Neuronal stem cell (in vitro differentiated cells): ENCODE measurements around the gene DFFA.

Experiments
- DNase-seq: peaks from one replicate; pipeline ENCODE4 v3.0.0-alpha.2; 2013; ENCODE audit warnings: low spot score
- H2AFZ ChIP-seq: one replicate; pipeline ENCODE4 v1.6.1; 2013; ENCODE audit warnings: mild to moderate bottlenecking, low read length, inconsistent platforms
- H2AK5ac ChIP-seq: 2 replicates; pipeline ENCODE4 v1.6.1; 2013; ENCODE audit warnings: low read depth, mild to moderate bottlenecking, inconsistent platforms, low read length, moderate library complexity, mixed read lengths
- H2BK120ac ChIP-seq: 2 replicates; pipeline ENCODE4 v1.6.1; 2013; ENCODE audit warnings: low read depth, mild to moderate bottlenecking, inconsistent platforms, low read length, moderate library complexity, mixed read lengths
- H2BK12ac ChIP-seq: one replicate; pipeline ENCODE4 v1.6.1; 2013; ENCODE audit warnings: low read length, inconsistent platforms
- H2BK15ac ChIP-seq: 2 replicates; pipeline ENCODE4 v1.6.1; 2013; ENCODE audit warnings: mild to moderate bottlenecking, low read length, inconsistent platforms, mixed read lengths
- H2BK5ac ChIP-seq: one replicate; pipeline ENCODE4 v1.6.1; 2013; ENCODE audit warnings: inconsistent platforms, mild to moderate bottlenecking, low read length, moderate library complexity
- H3K14ac ChIP-seq: one replicate; pipeline ENCODE4 v1.6.1; 2013; ENCODE audit warnings: low read length, inconsistent platforms
- H3K18ac ChIP-seq: 2 replicates; pipeline ENCODE4 v1.6.1; 2013; ENCODE audit warnings: low read length, inconsistent platforms
- H3K23ac ChIP-seq: 2 replicates; pipeline ENCODE4 v1.6.1; 2013; ENCODE audit warnings: low read depth, mild to moderate bottlenecking, mixed read lengths, low read length, inconsistent platforms; ENCODE audit not compliant: poor library complexity
- H3K27ac ChIP-seq: replicated peaks from 3 replicates; pipeline ENCODE4 v1.5.1; 2013; ENCODE audit warnings: low read length, inconsistent platforms
- H3K27me3 ChIP-seq, 3 experiments: 2 replicates each; pipeline ENCODE4 v1.6.1; 2013; ENCODE audit warnings: low read length in 3 of 3, mild to moderate bottlenecking in 2 of 3, inconsistent platforms in 1 of 3, low read depth in 1 of 3, mixed read lengths in 1 of 3, moderate library complexity in 1 of 3; ENCODE audit not compliant: control insufficient read depth in 3 of 3, insufficient read depth in 3 of 3
- H3K36me3 ChIP-seq, 2 donors: replicated peaks in 1 of 2; 2 replicates each; pipeline ENCODE4 v1.6.1; 2013; ENCODE audit warnings: low read length in 2 of 2; ENCODE audit not compliant: control insufficient read depth in 2 of 2, insufficient read depth in 2 of 2
- H3K4ac ChIP-seq: 2 replicates; pipeline ENCODE4 v1.6.1; 2013; ENCODE audit warnings: inconsistent platforms, mild to moderate bottlenecking, low read length, moderate library complexity
- H3K4me1 ChIP-seq, 2 donors: 1 replicate in 1 of 2; 2 replicates in 1 of 2; pipeline ENCODE4 v1.6.1; 2013; ENCODE audit warnings: low read length in 2 of 2, low read depth in 1 of 2; ENCODE audit not compliant: control insufficient read depth in 2 of 2, insufficient read depth in 1 of 2
- H3K4me2 ChIP-seq: one replicate; pipeline ENCODE4 v1.6.1; 2013; ENCODE audit warnings: mild to moderate bottlenecking, low read length, inconsistent platforms; ENCODE audit not compliant: insufficient read depth, poor library complexity, severe bottlenecking
- H3K4me3 ChIP-seq, 2 donors: 2 replicates each; pipeline ENCODE4 v1.5.1; 2013; ENCODE audit warnings: low read length in 2 of 2, mild to moderate bottlenecking in 2 of 2, inconsistent platforms in 1 of 2, moderate library complexity in 1 of 2
- H3K79me1 ChIP-seq: one replicate; pipeline ENCODE4 v1.6.1; 2013; ENCODE audit warnings: low read depth, mild to moderate bottlenecking, inconsistent platforms, low read length, moderate library complexity
- H3K9ac ChIP-seq: one replicate; pipeline ENCODE4 v1.6.1; 2013; ENCODE audit warnings: mild to moderate bottlenecking, low read depth, low read length, inconsistent platforms; ENCODE audit not compliant: poor library complexity
- H3K9me3 ChIP-seq, 2 donors: replicated peaks in 1 of 2; 2 replicates each; pipeline versions ENCODE3 to v1.6.1; 2013; ENCODE audit warnings: low read length in 2 of 2, mild to moderate bottlenecking in 2 of 2, inconsistent platforms in 1 of 2, low read depth in 1 of 2, mixed read lengths in 1 of 2, moderate library complexity in 1 of 2; ENCODE audit not compliant: control insufficient read depth in 2 of 2, insufficient read depth in 1 of 2
- H4K8ac ChIP-seq: one replicate; pipeline ENCODE4 v1.6.1; 2013; ENCODE audit warnings: low read depth, mild to moderate bottlenecking, inconsistent platforms, low read length, moderate library complexity
- H4K91ac ChIP-seq: one replicate; pipeline ENCODE4 v1.6.1; 2013; ENCODE audit warnings: low read length, low read depth, mild to moderate bottlenecking, inconsistent platforms; ENCODE audit not compliant: poor library complexity
- WGBS, 2 donors: extraction: QIAGEN DNeasy Blood & Tissue Kit; methylation state at CpG; one replicate each; pipeline ENCODE4 v1.1.7; 2013; ENCODE audit warnings: missing lambda C conversion rate in 2 of 2, mixed read lengths in 1 of 2; ENCODE audit not compliant: insufficient read length in 2 of 2, insufficient replicate concordance in 1 of 2; ENCODE audit errors: extremely low coverage in 2 of 2; 5-methylcytosine and 5-hydroxymethylcytosine counted together

The DFFA gene

GRCh38 chr1:10502206-10502605 is 29.9 kb upstream of the DFFA start:
- no peak overlapping the region for H2AK5ac ChIP-seq
- no peak overlapping the region for H3K4me2 ChIP-seq
- peaks cover 5 to 6% of the 10 kb centered on the region in 2 donors for H3K4me1 ChIP-seq
- H3K14ac ChIP-seq, result no peak overlapping the region
- peaks cover 2% of the 10 kb centered on the region for H3K79me1 ChIP-seq
- H3K27me3 ChIP-seq, result no peaks in the 10 kb centered on the region
- H3K18ac ChIP-seq, result no peak overlapping the region
- H3K36me3 ChIP-seq, result peaks cover 0 to 3% of the 10 kb centered on the region in 2 donors
- no peak overlapping the region for H4K8ac ChIP-seq
- H3K9ac ChIP-seq, result no peak overlapping the region
- no peak overlapping the region for H3K4me3 ChIP-seq
- DNase-seq, result no peak
- no peak overlapping the region for H2BK120ac ChIP-seq
- no peaks in the 10 kb centered on the region for H3K9me3 ChIP-seq
- H3K23ac ChIP-seq, result no peak overlapping the region
- no peak overlapping the region for H2AFZ ChIP-seq
- H3K4ac ChIP-seq, result no peak overlapping the region
- H2BK12ac ChIP-seq, result no peak overlapping the region
- WGBS, 2 donors, result no CpG with 5 or more reads among the region's 5 CpGs
- no peak overlapping the region for H2BK5ac ChIP-seq
- H4K91ac ChIP-seq, result no peak overlapping the region
- no peak overlapping the region for H2BK15ac ChIP-seq
- no peak overlapping the region for H3K27ac ChIP-seq

- Histone ChIP-seq H3K27me3 (no peaks in the 10 kb centered on the region), H4K91ac (no peak overlapping the region), H3K4ac (no peak overlapping the region), H3K23ac (no peak overlapping the region), H2BK120ac (no peak overlapping the region), H2AK5ac (no peak overlapping the region), H3K79me1 (peaks cover 2% of the 10 kb centered on the region), H3K18ac (no peak overlapping the region), H3K27ac (no peak overlapping the region), H3K9me3 (no peaks in the 10 kb centered on the region), H3K36me3 (peaks cover 5 to 12% of the 10 kb centered on the region in 2 donors), H3K4me2 (no peak overlapping the region), H3K14ac (no peak overlapping the region), H2BK12ac (no peak overlapping the region), H3K4me1 (peaks cover 11% of the 10 kb centered on the region in 2 donors), H4K8ac (no peak overlapping the region), H2AFZ (no peak overlapping the region), H2BK5ac (no peak overlapping the region), H2BK15ac (no peak overlapping the region), H3K4me3 (no peak overlapping the region), H3K9ac (no peak overlapping the region)
- DNase-seq, result no peak
- WGBS, 2 donors, result no CpG with 5 or more reads among the region's 8 CpGs
These were observed 25.9 kb upstream of the DFFA start for GRCh38 chr1:10498231-10498630.

DNA sequence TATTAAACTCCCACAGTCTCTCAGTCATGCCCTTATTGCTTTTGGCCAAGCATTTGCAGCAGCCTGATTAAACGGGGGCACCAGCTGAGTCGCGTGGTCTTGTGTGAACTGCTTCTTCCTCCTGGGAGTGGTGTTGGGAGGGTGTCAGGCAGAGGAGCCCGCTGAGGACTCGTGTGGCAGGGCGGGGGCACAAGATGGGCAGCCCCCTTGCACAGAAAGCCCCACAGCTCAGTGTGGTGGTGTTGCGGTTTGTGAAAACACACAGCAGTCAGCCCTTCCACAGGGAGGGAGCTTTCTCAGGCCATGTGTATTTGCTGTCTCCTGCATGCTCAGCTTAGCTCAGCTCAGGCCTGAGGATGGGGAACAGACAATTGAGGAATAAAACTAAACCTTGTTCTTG is 24.8 kb upstream of the DFFA start:
- no peak overlapping the region for H2AFZ ChIP-seq
- H3K27ac ChIP-seq, result no peak overlapping the region
- no peaks in the 10 kb centered on the region for H3K27me3 ChIP-seq
- H3K36me3 ChIP-seq, result peaks cover 5 to 12% of the 10 kb centered on the region in 2 donors
- H3K4me1 ChIP-seq, result peaks cover 12 to 16% of the 10 kb centered on the region in 2 donors
- H3K14ac ChIP-seq, result no peak overlapping the region
- H4K8ac ChIP-seq, result no peak overlapping the region
- H3K4me3 ChIP-seq, result no peak overlapping the region
- H3K4me2 ChIP-seq, result no peak overlapping the region
- H3K9me3 ChIP-seq, result no peaks in the 10 kb centered on the region
- no peak overlapping the region for H2AK5ac ChIP-seq
- H2BK15ac ChIP-seq, result no peak overlapping the region
- no peak overlapping the region for H2BK5ac ChIP-seq
- H2BK12ac ChIP-seq, result no peak overlapping the region
- H3K23ac ChIP-seq, result no peak overlapping the region
- peaks cover 4% of the 10 kb centered on the region for H3K79me1 ChIP-seq
- H4K91ac ChIP-seq, result no peak overlapping the region
- H2BK120ac ChIP-seq, result no peak overlapping the region
- peak overlapping the region; percentile 40 for H3K18ac ChIP-seq
- WGBS, 2 donors, result no CpG with 5 or more reads among the region's 7 CpGs
- DNase-seq, result no peak
- H3K9ac ChIP-seq, result no peak overlapping the region
- H3K4ac ChIP-seq, result no peak overlapping the region

DNA sequence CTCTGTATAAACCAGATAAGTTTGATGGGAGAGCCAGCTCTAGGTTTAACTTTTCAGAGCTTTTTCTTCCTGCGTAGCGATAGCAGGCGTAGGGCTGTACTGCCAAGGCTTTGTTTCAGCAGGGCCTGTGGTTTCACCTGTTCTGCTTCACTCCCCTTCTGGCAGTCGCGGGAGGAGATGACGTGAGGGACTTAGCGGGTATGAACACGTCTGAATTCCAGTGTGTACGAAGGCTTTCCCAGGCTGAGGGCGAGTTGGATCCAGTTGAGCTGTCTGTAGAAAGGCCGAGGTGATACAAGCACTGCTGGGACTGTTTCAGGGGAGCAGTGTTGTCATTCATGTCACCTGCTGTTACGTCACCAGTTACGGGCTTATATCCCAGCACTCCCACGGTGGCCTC is 23.6 kb upstream of the DFFA start:
- no CpG with 5 or more reads among the region's 14 CpGs for WGBS, 2 donors
- no peak overlapping the region for H2BK5ac ChIP-seq

More for the DNA sequence above, 23.6 kb upstream of the DFFA start:
- H3K27ac ChIP-seq, result no peak overlapping the region
- H4K91ac ChIP-seq, result no peak overlapping the region
- H3K4me1 ChIP-seq, result peaks cover 12 to 20% of the 10 kb centered on the region in 2 donors
- H2AFZ ChIP-seq, result no peak overlapping the region
- no peak overlapping the region for H3K23ac ChIP-seq
- H3K79me1 ChIP-seq, result peaks cover 4% of the 10 kb centered on the region
- H4K8ac ChIP-seq, result no peak overlapping the region
- H3K4ac ChIP-seq, result no peak overlapping the region
- H3K36me3 ChIP-seq, result peaks cover 5 to 12% of the 10 kb centered on the region in 2 donors
- no peak overlapping the region for H2AK5ac ChIP-seq
- no peak overlapping the region for H3K18ac ChIP-seq
- DNase-seq, result no peak
- H2BK15ac ChIP-seq, result no peak overlapping the region
- H3K14ac ChIP-seq, result no peak overlapping the region
- no peak overlapping the region for H2BK120ac ChIP-seq
- H3K9ac ChIP-seq, result no peak overlapping the region
- H2BK12ac ChIP-seq, result no peak overlapping the region
- no peaks in the 10 kb centered on the region for H3K9me3 ChIP-seq
- no peak overlapping the region for H3K4me3 ChIP-seq
- H3K4me2 ChIP-seq, result no peak overlapping the region
- H3K27me3 ChIP-seq, result no peaks in the 10 kb centered on the region
